ENCODE measurements around the gene PLEKHG4B.

DNA sequence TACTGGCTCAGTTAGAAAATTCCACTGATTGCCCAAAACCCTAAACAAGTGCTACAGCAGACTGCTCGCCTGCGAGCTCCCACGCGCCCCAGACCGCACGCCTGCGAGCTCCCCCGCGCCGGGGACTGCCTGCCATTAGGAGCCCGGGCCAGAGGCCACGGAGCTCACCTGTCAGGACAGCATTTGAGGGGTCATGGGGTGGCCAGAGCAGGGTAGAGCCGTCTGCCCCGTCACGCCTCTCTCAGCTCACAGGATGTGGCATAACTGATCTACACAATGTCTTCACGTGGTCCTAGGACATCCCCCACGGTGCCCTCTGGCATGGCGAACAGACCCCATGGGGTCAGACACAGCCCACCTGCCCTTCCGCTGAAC, 70.2 kb downstream of the PLEKHG4B start:
- TF ChIP-seq CTCF (conservative IDR thresholded peaks at IDR 0.05) (no peak), ZFX (IDR thresholded peaks at IDR 0.05) (no peak)
